HL-60 (cell line): ENCODE results near the gene LRWD1.

Experiments used
- POLR2AphosphoS5 ChIP-seq: IDR thresholded peaks from 2 replicates; pipeline ENCODE4 v1.6.1; 2012; ENCODE audit warnings: low read depth
- SPI1 ChIP-seq: IDR thresholded peaks from 2 replicates; pipeline ENCODE4 v1.6.1; 2012; ENCODE audit warnings: low read depth, mild to moderate bottlenecking, borderline replicate concordance
- TF ChIP-seq, protein P1 (sequence below): IDR thresholded peaks from one replicate; pipeline ENCODE4 v1.5.1; 2011; ENCODE audit warnings: low read length, control low read depth, inconsistent platforms; ENCODE audit not compliant: insufficient read depth
- TF ChIP-seq, protein P2 (sequence below): IDR thresholded peaks from 2 replicates; pipeline ENCODE4 v1.6.1; 2012; ENCODE audit warnings: low read depth; ENCODE audit not compliant: insufficient replicate concordance

DNA sequence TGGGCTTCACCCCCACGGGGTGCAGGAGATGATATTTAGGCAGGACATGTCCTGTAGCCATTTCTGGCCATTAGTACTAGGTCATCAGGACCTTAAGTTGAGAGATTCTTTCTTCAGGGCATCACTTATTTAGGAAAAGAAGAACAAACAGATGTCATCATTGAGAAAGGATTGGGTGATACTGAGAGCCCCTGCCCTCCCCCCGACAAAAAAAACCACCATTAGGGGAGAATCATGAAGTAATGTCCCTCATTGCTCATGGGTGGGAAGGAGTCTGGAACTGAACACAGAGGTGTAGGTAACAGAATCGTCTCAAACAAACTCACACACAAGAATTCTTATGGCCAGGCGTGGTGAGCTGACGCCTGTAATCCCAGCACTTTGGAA lies 37.8 kb upstream of the LRWD1 start:
- TF ChIP-seq, protein P1, sequence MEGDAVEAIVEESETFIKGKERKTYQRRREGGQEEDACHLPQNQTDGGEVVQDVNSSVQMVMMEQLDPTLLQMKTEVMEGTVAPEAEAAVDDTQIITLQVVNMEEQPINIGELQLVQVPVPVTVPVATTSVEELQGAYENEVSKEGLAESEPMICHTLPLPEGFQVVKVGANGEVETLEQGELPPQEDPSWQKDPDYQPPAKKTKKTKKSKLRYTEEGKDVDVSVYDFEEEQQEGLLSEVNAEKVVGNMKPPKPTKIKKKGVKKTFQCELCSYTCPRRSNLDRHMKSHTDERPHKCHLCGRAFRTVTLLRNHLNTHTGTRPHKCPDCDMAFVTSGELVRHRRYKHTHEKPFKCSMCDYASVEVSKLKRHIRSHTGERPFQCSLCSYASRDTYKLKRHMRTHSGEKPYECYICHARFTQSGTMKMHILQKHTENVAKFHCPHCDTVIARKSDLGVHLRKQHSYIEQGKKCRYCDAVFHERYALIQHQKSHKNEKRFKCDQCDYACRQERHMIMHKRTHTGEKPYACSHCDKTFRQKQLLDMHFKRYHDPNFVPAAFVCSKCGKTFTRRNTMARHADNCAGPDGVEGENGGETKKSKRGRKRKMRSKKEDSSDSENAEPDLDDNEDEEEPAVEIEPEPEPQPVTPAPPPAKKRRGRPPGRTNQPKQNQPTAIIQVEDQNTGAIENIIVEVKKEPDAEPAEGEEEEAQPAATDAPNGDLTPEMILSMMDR: no peak
- TF ChIP-seq POLR2AphosphoS5 (no peak), SPI1 (no peak)
- TF ChIP-seq, protein P2, sequence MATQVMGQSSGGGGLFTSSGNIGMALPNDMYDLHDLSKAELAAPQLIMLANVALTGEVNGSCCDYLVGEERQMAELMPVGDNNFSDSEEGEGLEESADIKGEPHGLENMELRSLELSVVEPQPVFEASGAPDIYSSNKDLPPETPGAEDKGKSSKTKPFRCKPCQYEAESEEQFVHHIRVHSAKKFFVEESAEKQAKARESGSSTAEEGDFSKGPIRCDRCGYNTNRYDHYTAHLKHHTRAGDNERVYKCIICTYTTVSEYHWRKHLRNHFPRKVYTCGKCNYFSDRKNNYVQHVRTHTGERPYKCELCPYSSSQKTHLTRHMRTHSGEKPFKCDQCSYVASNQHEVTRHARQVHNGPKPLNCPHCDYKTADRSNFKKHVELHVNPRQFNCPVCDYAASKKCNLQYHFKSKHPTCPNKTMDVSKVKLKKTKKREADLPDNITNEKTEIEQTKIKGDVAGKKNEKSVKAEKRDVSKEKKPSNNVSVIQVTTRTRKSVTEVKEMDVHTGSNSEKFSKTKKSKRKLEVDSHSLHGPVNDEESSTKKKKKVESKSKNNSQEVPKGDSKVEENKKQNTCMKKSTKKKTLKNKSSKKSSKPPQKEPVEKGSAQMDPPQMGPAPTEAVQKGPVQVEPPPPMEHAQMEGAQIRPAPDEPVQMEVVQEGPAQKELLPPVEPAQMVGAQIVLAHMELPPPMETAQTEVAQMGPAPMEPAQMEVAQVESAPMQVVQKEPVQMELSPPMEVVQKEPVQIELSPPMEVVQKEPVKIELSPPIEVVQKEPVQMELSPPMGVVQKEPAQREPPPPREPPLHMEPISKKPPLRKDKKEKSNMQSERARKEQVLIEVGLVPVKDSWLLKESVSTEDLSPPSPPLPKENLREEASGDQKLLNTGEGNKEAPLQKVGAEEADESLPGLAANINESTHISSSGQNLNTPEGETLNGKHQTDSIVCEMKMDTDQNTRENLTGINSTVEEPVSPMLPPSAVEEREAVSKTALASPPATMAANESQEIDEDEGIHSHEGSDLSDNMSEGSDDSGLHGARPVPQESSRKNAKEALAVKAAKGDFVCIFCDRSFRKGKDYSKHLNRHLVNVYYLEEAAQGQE: no peak
